Muscle of arm (tissue), 12 donors: ENCODE results near the gene EPOP. TPM values are rescaled to one million over a fixed set of nuclear protein-coding genes. Genes with fewer than 3 reads are reported as not detected.

Experiments used
- DNase-seq: peaks from one replicate; pipeline ENCODE4 v3.0.0-alpha.2; 2013
- polyA plus RNA-seq, 12 donors: library from polyadenylated mRNA; unstranded; fragments of 120-200 nt; gene quantifications; one replicate each; pipeline ENCODE4 v1.2.1, GENCODE V29; 2013; ENCODE audit not compliant: insufficient read length in 12 of 12

EPOP gene
- polyA plus RNA-seq, 12 donors: 0.28 to 0.77 (median 0.44) TPM; not detected in 2

DNA sequence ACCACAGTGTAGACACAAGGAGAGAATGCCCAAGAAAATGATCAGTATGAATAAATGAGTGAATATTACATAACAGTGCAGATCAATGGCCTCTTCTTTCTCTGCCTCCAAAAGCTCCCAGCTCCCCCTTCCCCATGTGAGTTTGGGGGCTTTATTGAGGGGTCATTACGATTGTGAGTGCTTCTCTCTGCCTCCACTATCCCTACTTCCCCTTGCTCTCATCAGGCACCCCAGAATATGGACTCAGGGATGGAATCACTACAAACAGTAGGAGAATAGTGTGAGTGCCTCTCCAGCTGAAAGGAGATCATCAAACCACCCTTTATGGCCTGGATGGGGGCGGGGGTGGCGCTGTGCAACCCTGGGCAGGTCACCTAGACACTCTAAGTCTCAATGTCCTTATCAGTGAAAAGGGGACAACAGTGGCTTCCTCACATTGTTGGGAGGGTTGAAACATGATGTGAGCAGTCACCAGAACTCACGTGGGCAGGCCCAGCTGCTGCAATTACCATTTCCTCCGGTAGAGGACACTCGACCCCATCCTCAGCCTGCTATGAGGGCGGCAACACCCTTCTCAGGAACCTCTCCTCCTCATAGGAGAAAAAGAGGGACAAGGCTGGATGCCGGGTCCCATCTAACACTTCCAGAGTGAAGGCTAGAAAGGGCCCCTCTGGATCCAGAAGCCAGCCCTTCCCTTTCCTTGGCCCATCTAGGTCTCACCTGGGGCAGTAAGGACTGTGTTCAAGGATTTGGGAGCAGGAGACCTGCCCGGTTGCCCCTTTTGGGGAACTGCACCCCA, 2.1 kb upstream of the EPOP start:
- DNase-seq: peak; percentile 88

- no peak for DNase-seq
Observed at GRCh38 chr17:38674014-38674748, 576 bp downstream of the EPOP start.

DNA sequence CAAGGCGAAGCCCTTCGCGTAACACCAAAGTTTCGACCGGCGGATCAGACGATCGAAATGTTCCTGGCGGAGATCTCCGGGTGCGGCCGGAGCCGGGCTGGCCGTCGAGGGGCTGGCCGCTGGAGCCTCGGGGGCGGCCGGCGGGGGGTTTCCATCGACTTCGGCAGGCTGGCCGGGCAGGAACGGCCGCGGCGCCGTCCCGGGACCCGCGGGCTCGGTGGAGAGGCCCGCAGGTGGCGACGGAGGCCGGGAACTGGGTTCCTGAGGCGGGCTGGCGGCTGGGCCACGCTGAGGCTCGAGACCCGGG, 1.1 kb downstream of the EPOP start:
- DNase-seq: no peak

DNA sequence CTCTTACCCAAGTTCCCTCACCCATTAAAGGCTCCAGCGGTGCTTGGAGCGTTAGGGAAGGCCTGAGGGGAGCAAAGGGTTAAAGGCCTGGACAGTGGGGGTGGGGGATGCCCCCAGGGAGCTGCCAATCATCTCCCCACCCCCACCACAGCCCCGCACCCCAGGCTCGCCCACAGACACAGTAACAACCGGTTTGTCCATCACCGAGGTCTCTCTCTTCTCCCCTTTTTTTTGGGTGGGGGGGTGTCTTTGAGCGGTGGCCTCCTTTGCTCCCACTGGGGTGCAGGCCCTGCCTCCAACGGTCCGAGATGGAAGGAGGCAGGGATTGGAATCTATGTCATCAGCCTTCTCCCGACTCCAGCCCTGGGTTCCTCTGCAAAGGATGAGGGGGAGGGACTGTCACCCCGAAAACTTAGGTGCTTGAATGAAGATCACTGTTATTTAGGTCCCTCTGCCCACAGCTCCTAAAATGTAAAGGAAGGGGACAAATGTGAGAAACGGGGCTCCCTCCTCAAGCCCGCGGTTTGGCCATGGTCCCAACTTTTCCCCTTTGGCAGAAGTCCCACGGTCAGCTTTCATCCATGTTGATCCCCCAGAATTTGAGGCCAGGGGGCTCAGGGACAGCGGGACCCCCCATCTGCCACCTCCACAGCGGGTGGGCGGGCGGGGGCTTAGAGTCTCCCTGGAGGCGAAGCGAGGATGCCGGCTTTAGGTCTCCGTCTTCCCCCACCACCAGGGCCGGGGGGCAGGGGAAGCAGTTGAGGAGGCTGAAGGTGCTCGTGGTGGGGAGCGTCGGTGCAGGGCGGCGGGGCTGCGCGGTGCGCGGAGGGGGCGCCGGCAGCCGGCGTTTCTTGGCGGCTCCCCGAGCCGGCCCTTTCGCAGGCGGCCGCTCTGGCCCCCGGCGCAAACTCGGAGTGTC, 1.7 kb downstream of the EPOP start:
- DNase-seq: no peak

GRCh38 chr17:38671939-38672720, 2.6 kb downstream of the EPOP start:
- no peak for DNase-seq

DNA sequence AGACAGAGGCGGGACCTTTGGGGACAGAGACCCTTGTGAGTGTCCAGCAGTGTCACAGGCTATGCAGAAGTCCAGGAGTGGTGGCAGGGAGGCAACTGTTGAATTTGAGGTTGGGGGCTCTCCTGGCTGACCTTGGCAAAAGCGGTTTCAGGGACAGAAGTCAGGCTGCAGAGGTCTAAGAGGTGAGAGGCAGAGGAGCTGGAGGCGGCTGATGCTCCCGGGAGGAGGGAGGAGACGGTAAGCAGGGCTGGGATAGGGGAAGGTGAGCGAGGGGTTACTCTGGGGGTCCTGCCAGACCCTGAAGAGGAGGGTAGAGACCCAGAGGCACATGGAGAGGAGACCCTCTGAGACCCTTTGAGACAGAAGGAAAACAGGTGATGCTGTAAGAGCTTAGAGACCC, 5.2 kb downstream of the EPOP start:
- DNase-seq: no peak

- DNase-seq: no peak
Observed at GRCh38 chr17:38667787-38668122, 7.0 kb downstream of the EPOP start.

DNA sequence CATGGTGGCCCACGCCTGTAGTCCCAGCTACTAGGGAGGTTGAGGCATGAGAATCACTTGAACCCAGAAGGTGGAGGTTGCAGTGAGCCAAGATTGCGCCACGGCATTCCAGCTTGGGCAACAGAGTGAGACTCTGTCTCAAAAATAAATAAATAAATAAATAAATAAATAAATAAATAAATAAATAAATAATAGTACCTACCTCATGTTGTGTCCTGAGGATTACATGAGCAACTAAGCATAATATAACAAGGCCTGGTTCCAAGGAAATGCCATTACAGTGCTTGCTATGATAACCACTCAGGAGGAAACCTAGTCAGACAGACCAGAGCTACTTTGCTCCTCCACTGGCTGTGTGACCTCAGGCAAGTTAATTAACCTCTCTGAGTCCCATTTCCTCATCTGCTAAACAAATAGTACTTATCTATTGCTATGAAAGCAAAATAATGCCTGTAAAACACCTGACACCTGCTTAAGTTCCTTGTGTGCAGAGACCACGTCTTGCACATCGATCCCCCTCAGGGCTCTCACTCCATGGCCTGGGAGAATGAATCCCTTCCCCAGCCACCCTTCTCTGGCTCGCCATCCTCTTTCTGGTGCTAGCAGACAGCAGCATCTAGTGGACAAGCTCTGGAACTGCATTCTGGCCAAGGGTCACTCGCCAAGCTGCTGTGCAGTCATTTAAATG, 7.5 kb downstream of the EPOP start:
- DNase-seq: peak; percentile 68

- no peak for DNase-seq
Observed at GRCh38 chr17:38663964-38664644, 10.7 kb downstream of the EPOP start.

DNA sequence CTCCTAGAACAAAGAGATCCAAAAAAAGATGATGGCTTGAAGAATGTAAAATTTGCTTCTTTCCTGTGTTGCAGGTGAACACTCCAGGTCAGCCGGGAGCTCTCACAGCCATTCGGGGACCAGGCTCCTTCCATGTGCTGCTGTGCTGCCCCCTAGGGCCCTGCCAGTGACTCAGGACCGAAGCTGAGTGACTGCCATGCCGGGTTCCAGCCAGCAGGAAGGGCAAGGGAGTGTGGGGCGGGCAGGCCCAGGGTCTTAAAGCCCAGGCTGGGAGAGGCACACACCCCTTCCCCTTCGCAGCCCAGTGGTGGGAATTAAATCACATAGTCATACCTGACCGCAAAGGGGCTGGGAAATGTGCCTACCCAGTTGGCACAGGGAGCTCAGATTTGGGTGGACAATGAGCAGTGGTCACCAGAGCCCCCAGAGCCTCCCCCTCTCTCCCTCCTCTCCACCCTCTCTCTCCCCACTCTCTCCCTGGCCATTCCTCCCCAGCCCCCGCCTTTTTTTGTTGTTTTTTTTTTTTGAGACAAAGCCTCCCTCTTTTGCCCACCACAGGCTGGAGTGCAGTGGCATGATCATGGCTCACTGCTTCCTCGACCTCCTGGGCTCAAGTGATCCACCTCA, 11.5 kb downstream of the EPOP start:
- no peak for DNase-seq

DNA sequence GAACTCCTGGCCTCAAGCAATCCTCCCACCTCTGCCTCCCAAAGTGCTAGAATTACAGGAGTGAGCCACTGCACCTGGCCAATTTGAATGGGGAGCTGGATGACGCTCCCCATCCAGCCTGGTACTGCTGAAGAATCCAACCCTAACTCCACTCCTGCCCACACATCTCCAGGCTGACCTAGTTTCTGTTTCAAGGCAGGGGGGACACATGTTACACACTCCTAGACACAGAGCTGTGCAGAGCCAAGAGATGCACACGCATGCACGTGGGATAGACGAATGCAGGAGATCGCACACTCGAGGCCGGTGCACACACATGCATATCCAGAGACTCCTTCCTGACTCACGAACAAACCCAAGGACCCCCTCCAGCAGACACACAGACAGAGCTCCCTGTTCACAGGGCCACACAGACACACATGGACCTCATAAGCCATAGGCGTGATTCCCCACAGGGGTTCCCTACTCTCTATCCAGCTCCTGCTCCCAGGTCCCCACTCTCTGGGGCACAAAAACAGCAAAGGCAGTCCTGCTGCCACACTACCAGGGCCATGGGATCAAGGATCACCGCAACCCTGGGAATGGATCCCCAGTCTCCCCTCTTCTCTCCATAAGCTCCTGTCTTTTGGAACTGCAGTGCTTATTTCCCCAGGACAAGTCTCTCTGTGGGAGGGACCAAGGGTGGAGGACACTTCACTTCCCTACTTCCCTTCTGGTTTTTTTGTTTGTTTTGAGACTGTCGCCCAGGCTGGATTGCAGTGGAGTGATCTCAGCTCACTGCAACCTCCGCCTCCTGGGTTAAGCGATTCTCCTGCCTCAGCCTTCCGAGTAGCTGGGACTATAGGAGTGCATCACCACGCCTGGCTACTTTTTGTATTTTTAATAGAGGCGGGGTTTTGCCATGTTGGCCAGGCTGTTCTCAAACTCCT, 14.4 kb downstream of the EPOP start:
- no peak for DNase-seq

DNA sequence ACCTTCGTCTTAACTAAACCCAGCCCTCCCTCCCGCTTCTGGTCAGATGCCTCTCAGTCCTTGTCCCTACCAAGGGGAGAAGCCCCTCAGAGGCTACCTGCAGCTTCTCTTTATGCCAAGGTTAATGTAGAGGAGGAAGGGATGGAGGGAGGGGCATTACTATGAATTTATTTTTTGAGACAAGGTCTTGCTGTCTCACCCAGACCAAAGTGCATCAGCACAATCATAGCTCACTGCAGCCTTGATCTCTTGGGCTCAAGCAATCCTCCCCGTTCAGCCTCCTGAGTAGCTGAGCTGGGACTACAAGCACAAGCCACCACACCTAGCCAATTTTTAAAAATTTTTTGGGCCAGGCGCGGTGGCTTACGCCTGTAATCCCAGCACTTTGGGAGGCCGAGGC, 15.3 kb downstream of the EPOP start:
- no peak for DNase-seq

GRCh38 chr17:38658741-38659345, 15.9 kb downstream of the EPOP start:
- DNase-seq: no peak

DNA sequence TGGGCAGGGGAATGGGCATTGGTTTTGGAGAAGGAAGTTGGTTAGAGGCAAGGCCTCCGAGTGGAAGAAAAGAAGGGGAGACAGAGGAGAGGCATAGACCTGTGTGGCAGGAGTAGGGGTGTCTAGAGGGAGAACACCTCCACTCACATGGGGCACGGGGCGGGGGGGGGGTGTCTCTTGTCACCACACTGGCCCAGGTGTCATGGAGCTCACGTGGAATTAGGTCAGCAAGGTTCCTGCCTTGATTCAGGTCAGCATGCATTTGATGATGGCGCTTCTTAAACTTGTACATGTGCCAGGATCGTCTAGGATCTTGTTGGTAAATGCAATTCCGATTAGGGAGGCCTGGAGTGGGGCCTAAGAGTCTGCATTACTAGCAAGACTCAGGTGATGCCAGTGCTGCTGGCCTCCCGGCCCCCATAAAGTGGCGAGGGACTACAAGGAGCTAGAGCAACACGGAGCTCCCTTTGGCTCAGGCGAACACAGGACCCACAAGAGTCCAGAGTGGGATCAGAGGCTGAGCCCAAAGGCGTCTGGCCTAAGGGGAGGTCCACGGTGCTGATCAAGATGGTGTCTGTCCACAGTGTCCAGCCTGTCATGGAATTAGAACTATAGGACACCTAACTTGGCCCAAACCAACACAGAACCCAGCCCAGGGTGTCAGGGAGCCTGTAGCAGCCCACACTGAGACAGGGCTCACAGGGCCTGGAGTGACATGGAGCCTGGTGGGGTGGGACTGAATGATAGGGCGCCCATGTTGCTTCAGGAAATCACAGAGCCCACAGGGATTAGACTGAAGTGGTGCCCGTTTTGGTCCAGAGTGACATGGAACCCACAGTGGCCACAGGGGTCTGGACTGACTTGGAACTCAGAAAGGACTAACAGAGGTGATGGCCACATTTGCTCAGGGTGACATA, 16.7 kb downstream of the EPOP start:
- no peak for DNase-seq

DNA sequence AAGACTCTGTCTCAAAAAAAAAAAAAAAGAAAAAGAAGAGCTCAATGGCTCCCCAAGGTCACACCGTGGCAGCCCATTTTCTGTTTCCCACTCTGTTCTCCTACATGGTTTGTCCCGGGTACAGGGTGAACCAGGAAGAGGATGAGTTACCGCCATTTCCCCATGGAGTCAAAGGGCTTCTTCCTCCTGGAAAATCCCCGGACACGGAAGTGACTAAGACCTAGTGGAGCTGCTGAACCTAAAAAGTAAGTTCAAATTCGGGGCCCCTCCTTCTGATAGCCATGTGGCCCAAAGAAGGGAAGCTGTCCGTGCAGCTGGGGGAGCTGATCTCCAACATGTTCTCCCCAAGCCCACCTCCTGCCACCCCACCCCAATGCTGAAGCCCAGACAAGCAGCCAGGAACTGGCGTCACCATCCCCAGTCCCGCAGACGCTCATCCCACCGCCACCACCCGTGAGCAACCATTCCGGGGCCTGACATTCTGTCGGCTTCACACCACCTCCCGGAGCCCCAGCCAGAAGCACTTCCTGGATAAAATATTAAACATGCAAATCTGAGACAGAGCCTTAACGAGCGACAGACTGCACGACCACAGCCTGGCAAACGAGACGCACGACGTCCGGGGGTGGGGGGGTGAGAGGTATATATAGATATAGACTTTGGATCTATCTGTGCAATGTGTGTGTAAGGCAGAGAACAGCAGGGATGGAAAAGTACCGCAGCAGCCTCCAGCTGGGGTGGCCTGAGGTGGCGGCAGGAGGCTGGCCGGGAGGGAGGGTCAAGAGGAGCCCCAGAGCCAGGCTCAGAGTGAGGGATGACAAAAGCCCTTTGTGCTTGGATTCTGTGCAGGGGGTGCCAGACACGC, 17.6 kb downstream of the EPOP start:
- DNase-seq: no peak
